Liver (tissue), 3 donors: ENCODE data around the gene RWDD1.

Experiments
- CTCF ChIP-seq: fragments of 150-350 bp; IDR thresholded peaks from 2 replicates; pipeline ENCODE4 v1.5.1; 2017; ENCODE audit warnings: improper control_type of control experiment, low read depth, low read length; ENCODE audit not compliant: missing input control
- GABPA ChIP-seq, 2 donors: IDR thresholded peaks in 1 of 2; conservative IDR thresholded peaks in 1 of 2; 2 replicates each; pipeline ENCODE4 v1.6.1; 2016; ENCODE audit warnings: antibody characterized with exemption in 2 of 2, mild to moderate bottlenecking in 1 of 2, moderate library complexity in 1 of 2
- JUND ChIP-seq, 2 donors: IDR thresholded peaks; 2 replicates each; pipeline ENCODE4 v1.6.1; 2016; ENCODE audit warnings: antibody characterized with exemption in 2 of 2
- MAX ChIP-seq: IDR thresholded peaks from 2 replicates; pipeline ENCODE4 v1.6.1; 2016; ENCODE audit warnings: antibody characterized with exemption
- NR2F2 ChIP-seq: IDR thresholded peaks from 2 replicates; pipeline ENCODE4 v1.6.1; 2016; ENCODE audit warnings: antibody characterized with exemption
- RAD21 ChIP-seq, 2 donors: IDR thresholded peaks; 2 replicates each; pipeline ENCODE4 v1.6.1; 2016; ENCODE audit warnings: antibody characterized with exemption in 2 of 2, mild to moderate bottlenecking in 2 of 2
- REST ChIP-seq: IDR thresholded peaks from 2 replicates; pipeline ENCODE4 v1.6.1; 2016; ENCODE audit warnings: antibody characterized with exemption, mild to moderate bottlenecking
- SP1 ChIP-seq: IDR thresholded peaks from 2 replicates; pipeline ENCODE4 v1.6.1; 2018; ENCODE audit warnings: antibody characterized with exemption, mild to moderate bottlenecking
- TAF1 ChIP-seq: conservative IDR thresholded peaks from 2 replicates; pipeline ENCODE4 v1.6.1; 2016; ENCODE audit warnings: antibody characterized with exemption, mild to moderate bottlenecking
- YY1 ChIP-seq: IDR thresholded peaks from 2 replicates; pipeline ENCODE4 v1.6.1; 2016; ENCODE audit warnings: antibody characterized with exemption, mild to moderate bottlenecking
- ZBTB33 ChIP-seq: IDR thresholded peaks from 2 replicates; pipeline ENCODE4 v1.6.1; 2016; ENCODE audit warnings: antibody characterized with exemption
- donor health status: healthy.
- donor health status: healthy.

- TF ChIP-seq REST (no peak), CTCF (no peak), YY1 (no peak), SP1 (no peak), JUND (IDR thresholded peaks at IDR 0.05) (no peak), MAX (no peak), RAD21 (IDR thresholded peaks at IDR 0.05) (no peak), ZBTB33 (no peak), NR2F2 (no peak), TAF1 (no peak), GABPA (IDR thresholded peaks at IDR 0.05 in 1 of 2, conservative IDR thresholded peaks at IDR 0.05 in 1 of 2) (no peak)
These were observed 42.5 kb upstream of the RWDD1 start for GRCh38 chr6:116528780-116529179.
